ENCODE data around the gene PLSCR3. TPM values are rescaled to one million over a fixed set of nuclear protein-coding genes. Genes with fewer than 3 reads are reported as not detected.

PLSCR3 gene
- total RNA-seq, 4 donors from 2014 or later: 21.6 to 55.3 (median 40.7) TPM

GRCh38 chr17:7417056-7417655 lies 22.8 kb upstream of the PLSCR3 start:
- Histone ChIP-seq H3K27ac (no peak overlapping the region), H3K36me3 (peaks cover 27% of the 10 kb centered on the region), H3K4me1 (no peaks in the 10 kb centered on the region), H3K9me3 (no peaks in the 10 kb centered on the region), H3K4me3 (no peak overlapping the region), H3K27me3 (no peaks in the 10 kb centered on the region)
- WGBS: 95% methylated on average over 48 of the region's 54 CpGs
- TF ChIP-seq POLR2A (IDR thresholded peaks at IDR 0.05) (no peak), POLR2AphosphoS5 (IDR thresholded peaks at IDR 0.05) (no peak), EP300 (IDR thresholded peaks at IDR 0.05) (no peak), CTCF (IDR thresholded peaks at IDR 0.05) (no peak)
- no peak for DNase-seq (ENCODE audit: low spot score in 2 of 2)

GRCh38 chr17:7416323-7416722 lies 22.0 kb upstream of the PLSCR3 start:
- Histone ChIP-seq H3K27ac (no peak overlapping the region), H3K9me3 (no peaks in the 10 kb centered on the region), H3K4me1 (no peaks in the 10 kb centered on the region), H3K36me3 (peaks cover 27% of the 10 kb centered on the region), H3K27me3 (no peaks in the 10 kb centered on the region), H3K4me3 (no peak overlapping the region)
- TF ChIP-seq POLR2AphosphoS5 (IDR thresholded peaks at IDR 0.05): no peak
- no peak for TF ChIP-seq CTCF (IDR thresholded peaks at IDR 0.05)
- TF ChIP-seq POLR2A (IDR thresholded peaks at IDR 0.05): no peak
- TF ChIP-seq EP300 (IDR thresholded peaks at IDR 0.05): no peak
- DNase-seq (ENCODE audit: low spot score in 2 of 2): no peak
- 85% methylated on average over 6 of the region's 6 CpGs for WGBS

GRCh38 chr17:7415784-7416183 lies 21.5 kb upstream of the PLSCR3 start:
- no peak overlapping the region for H3K27ac ChIP-seq
- 77% methylated on average over 23 of the region's 23 CpGs for WGBS

GRCh38 chr17:7414837-7415236 lies 20.5 kb upstream of the PLSCR3 start:
- H3K27me3 ChIP-seq: no peaks in the 10 kb centered on the region
- peaks cover 27% of the 10 kb centered on the region for H3K36me3 ChIP-seq
- 90% methylated on average over 13 of the region's 14 CpGs for WGBS
- no peak for DNase-seq (ENCODE audit: low spot score in 2 of 2)
- no peak for TF ChIP-seq POLR2AphosphoS5 (IDR thresholded peaks at IDR 0.05)
- TF ChIP-seq POLR2A (IDR thresholded peaks at IDR 0.05): no peak
- TF ChIP-seq CTCF (IDR thresholded peaks at IDR 0.05): no peak
- no peak for TF ChIP-seq EP300 (IDR thresholded peaks at IDR 0.05)
- no peaks in the 10 kb centered on the region for H3K4me1 ChIP-seq
- H3K9me3 ChIP-seq: no peaks in the 10 kb centered on the region
- no peak overlapping the region for H3K4me3 ChIP-seq
- no peak overlapping the region for H3K27ac ChIP-seq

More at GRCh38 chr17:7415784-7416183, 21.5 kb upstream of the PLSCR3 start:
- Histone ChIP-seq H3K27me3 (no peaks in the 10 kb centered on the region), H3K9me3 (no peaks in the 10 kb centered on the region), H3K4me3 (no peak overlapping the region), H3K4me1 (no peaks in the 10 kb centered on the region), H3K36me3 (peaks cover 27% of the 10 kb centered on the region)
- no peak for DNase-seq (ENCODE audit: low spot score in 2 of 2)
- TF ChIP-seq CTCF (IDR thresholded peaks at IDR 0.05): no peak
- TF ChIP-seq EP300 (IDR thresholded peaks at IDR 0.05): no peak
- no peak for TF ChIP-seq POLR2A (IDR thresholded peaks at IDR 0.05)
- TF ChIP-seq POLR2AphosphoS5 (IDR thresholded peaks at IDR 0.05): no peak

- Histone ChIP-seq H3K4me1 (no peaks in the 10 kb centered on the region), H3K27me3 (no peaks in the 10 kb centered on the region), H3K36me3 (peaks cover 39% of the 10 kb centered on the region), H3K4me3 (no peak overlapping the region), H3K9me3 (no peaks in the 10 kb centered on the region), H3K27ac (no peak overlapping the region)
- TF ChIP-seq CTCF (IDR thresholded peaks at IDR 0.05) (no peak), POLR2AphosphoS5 (IDR thresholded peaks at IDR 0.05) (no peak), POLR2A (IDR thresholded peaks at IDR 0.05) (no peak), EP300 (IDR thresholded peaks at IDR 0.05) (no peak)
- no peak for DNase-seq (ENCODE audit: low spot score in 2 of 2)
- 56% methylated on average over 4 of the region's 6 CpGs for WGBS
Observed at GRCh38 chr17:7413346-7413985, 19.1 kb upstream of the PLSCR3 start.
